Epidermal melanocyte (primary cell): ENCODE results near the gene OPRM1.

ENCODE experiments used
- DNase-seq: peaks from one replicate; pipeline ENCODE4 v3.0.0; 2011; ENCODE audit warnings: low spot score; ENCODE audit not compliant: insufficient read length

OPRM1 gene

GRCh38 chr6:154080461-154081189 lies 41.6 kb downstream of the OPRM1 start:
- no peak for DNase-seq

GRCh38 chr6:154086510-154086909 lies 47.5 kb downstream of the OPRM1 start:
- DNase-seq, result no peak

- no peak for DNase-seq
These were observed 53.4 kb downstream of the OPRM1 start for GRCh38 chr6:154092326-154092962.

DNA sequence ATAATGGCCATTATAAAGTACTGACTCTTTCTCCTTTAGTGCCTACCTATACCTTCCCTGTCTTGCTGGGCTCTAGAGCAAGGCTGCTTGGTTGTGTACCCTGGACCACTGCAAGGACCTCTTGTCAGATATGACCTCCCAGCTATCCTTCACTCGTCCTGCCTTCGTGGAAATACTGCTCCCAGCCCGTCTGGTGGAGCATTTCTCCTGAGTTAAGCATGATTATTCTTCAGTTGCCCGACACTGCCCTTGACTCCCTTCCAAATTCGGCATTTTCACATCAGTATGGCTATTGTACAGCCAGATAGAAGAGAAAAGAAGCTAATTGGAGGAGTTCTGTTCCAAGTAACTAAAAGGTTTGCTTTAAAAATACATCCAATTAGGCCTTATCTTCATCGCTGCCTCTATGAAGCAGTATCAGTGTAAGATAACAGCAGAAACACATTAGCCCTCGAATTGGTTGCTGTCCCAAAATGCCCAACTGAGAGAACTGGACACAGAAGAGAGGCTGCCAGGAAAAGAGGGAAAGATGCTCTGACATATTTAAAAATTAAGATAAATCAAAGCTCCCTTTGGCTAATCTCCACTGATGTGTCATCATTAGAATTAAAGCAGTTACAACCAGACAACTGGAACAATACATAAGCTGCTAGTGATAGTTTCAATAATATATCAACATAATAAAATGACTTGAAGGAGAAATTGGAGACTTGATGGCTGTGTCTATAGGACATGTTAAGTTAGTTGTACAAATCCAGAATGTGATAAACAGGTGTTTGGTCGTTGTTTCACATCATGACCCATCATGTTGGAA lies 54.4 kb downstream of the OPRM1 start:
- no peak for DNase-seq

DNA sequence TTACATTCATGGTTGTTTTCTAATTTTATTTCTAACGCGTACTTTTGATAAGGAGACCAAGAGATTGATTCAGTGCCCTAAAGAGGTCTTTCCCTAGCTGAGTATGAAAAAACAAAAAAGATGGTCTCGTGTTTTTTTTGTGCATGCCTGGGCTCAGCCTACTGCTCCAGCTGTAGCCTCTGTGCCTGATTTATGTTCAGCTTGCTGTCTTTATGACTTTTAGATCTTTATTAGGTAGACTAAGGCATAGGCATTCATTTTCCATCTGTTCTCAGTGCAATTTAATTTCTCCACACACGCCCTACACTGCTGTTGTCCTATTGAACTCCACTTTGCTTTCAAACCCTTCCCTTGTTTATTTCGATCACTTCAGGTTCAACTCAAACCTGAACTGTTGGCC lies 56.5 kb downstream of the OPRM1 start:
- no peak for DNase-seq

- DNase-seq, result no peak
These were observed 57.3 kb downstream of the OPRM1 start for GRCh38 chr6:154096316-154096715.

DNA sequence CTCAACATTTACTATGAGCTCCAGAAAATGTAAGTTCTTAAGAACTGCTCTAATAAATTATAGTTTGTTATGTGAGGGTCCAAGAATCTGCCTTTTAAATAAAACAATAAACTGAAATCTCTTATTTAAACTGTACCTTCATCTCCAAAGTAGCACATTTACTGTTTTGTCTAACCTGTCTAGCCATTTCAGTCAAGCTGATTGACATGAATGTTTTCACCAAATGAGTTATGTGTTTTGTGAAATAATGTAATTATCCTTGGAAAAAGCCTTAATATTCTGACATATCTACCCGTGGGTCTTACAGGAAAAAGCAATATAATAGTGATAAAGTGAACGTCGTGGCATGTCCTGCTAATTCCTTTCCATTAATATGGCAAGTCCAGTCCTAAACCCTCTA lies 57.8 kb downstream of the OPRM1 start:
- DNase-seq, result no peak

- DNase-seq, result no peak
These were observed 60.2 kb downstream of the OPRM1 start for GRCh38 chr6:154099211-154099610.

DNA sequence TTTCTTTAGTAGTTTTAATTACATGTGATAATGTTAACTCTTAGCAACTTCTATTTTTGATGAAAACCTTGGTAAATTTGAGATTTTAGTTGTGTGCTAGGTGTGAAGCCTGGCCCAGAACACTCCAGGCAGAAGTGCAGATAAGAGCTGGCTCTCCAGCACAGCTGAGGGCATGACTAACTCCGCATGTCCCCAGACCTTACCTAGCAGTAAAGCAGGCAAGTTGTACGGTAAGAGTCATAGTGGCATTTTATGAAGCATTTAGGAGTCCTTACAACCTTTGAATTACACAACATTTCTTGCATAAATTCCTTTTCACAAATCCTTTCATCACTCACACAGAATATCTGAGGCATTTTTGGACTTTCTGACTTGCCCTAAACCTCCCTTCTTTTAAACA lies 67.2 kb downstream of the OPRM1 start:
- no peak for DNase-seq

- no peak for DNase-seq
These were observed 72.0 kb downstream of the OPRM1 start for GRCh38 chr6:154111025-154111424.

DNA sequence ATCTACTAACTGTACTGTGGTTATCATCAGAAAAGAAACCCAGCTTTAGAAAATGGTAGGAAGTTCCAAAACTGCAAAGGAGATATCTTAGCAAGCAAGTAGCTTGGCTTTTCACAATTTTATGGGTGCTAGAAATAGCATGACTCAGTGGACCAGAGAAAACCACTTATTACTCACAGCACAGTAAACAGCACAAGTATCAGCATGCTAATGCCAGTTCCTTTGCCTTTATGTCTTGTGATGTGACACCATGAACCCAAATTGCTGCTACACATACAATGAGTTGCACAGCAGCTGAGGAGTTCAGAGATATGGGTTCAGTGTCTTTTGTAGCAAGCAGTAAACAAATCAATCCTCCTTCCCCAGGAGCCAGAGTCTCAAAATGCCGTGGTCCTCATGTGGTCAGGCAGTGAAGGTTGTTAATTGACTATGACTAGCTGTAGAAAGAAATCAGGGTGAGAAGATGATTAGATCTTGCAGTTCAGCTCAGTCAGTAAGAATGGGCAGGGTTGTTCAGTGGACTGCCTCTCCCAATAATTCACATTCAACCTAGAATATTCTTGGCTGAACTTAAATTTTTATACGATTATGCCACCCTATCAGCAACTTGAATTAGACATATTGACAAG lies 73.3 kb downstream of the OPRM1 start:
- no peak for DNase-seq

DNA sequence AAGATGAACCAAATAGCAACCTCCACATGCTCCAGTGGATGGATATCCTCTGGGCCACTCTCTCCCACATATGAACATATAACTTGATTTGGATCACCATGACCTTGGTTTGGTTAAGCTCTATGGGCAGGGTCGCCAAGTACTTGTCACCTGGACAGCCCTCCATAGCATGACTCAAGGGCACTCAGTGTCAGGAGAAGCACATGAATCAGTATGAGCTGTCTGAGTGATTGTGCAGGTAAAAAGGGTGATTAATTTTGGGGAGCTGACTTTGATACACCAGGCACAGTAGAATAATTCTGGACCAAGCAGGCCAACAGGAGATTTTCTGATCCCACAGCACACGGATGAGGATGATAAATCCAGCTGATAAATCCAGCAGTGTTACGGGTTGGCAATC lies 74.4 kb downstream of the OPRM1 start:
- no peak for DNase-seq

DNA sequence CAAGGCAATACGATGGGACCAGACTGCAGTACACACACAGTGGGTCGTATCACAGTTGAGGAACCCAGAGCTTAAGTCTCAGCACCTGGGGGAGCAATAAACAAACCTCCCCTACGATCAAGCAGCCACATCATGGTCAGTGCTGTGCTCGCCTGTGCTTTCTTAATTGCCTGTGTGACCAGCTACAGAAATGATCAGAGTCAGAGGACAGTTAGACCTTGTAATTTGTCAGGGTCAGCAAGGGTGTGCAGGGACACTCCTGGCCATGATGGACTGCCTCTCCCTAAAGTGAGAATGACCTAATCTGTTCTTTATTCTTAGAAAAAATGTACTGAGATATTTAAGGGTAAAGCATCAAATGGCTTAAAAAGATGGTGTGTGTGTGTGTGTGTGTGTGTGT lies 78.4 kb downstream of the OPRM1 start:
- no peak for DNase-seq

DNA sequence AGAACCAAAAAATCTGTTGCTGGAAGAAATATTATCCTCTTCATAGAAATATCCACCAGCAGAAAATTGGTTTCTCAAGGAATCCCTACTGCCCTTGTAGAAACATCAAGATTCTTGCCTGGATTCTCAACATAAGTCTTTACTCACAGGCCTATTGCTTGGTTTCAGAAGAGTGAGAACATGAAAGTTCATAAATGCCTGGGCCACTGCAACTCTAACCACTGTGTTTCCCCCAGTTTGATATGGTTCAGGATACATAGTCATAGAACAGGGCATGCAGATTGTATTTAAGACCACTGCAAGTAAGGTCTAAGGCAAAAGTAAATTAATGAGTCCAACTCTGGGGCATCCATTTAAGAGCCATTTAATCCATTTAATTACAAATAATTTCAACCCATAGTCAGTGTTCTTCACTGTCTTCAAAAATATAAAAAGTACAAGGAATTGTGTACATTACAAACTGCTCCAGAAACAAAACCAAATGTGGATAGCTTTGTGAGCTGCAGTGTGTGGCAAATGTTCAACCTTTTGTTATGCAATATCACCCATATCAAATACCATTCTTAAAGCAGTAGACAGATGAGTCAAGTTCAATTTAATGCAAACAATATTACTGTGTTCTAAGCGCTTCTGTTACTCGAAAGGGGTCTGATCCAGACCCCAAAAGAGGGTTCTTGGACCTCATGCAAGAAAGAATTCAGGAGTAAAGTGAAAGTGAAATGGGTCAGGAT lies 83.3 kb downstream of the OPRM1 start:
- no peak for DNase-seq

GRCh38 chr6:154123155-154123956 lies 84.3 kb downstream of the OPRM1 start:
- peak; percentile 19 for DNase-seq

- DNase-seq, result no peak
These were observed 86.4 kb downstream of the OPRM1 start for GRCh38 chr6:154125421-154125820.

DNA sequence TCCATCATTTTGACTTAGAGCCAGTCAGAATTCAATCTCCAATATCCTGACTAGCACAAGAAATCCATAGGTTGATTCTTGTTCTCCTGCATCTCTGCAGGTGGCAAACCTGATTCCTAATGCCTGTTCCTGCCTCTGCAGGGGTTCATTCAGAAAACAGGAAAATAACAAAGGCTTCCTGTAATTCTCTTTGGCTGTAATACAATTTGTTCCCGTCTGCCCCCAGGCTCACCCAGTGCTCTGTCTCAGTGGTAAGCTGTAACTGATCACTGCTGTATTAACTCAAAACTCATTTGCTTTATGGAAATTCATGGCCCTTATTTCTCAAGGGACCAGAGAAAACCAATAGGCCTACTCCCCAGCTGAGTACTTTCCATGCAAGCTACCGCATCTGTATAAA lies 88.6 kb downstream of the OPRM1 start:
- no peak for DNase-seq

DNA sequence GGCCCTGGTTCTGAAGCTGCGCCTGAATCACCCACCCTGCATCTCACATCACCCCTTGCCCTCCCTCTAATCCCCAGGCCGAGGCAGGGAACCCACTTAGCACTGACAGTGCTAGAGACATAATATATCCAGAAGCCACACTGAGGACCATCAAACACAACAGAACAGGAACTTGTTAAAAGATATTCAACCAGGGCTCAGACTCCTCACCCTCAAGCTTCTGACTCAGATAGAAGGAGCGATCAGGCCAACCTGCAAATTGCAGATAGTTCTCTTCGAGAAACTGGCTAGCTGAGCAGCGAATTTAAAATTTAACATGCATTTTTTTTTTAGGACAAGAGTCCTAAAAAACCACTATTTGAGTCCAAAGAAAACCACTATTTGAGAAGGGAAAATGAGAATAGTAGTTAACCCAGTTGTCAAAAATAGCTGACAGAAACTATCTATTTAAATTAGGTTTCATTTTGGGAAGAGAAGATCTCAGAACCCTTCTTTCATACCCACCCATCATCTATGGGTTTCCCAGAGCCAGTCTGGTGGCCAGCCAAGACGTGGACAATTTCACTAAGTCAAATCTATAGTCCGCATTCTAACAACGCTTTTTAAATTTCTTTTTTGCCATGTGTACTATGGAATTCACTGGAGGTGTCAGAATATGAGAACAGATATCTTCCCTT lies 95.6 kb downstream of the OPRM1 start:
- DNase-seq, result no peak

DNA sequence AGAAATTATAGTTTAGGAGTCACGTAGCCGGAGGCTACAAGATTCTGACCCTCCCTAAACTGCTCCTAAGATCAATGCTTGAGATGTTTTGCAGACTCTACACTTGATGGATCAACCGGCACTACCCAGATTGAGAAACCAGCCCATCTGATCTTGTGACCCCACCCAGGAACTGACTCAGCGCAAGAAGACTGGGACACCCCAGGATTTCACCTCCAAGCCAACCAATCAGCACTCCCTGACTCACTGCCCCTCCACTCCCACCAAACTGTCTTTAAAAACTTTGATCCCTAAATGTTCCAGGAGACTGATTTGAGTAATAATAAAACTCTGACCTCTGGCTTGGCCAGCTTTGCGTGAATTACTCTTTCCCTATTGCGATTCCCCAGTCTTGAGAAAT lies 99.8 kb downstream of the OPRM1 start:
- DNase-seq, result no peak

- no peak for DNase-seq
These were observed 100.9 kb downstream of the OPRM1 start for GRCh38 chr6:154139892-154140291.
